RWPE1 (cell line): ENCODE results near the gene PPRC1.

Source experiments
- CTCF ChIA-PET: fragments of 350-600 bp; sonication (Branson Sonifier 250); formaldehyde crosslinking; extraction: SDS; loops from one replicate; lab custom pipeline; 2021; lab: Yijun Ruan, JAX
- POLR2A ChIA-PET: fragments of 400-600 bp; formaldehyde crosslinking; extraction: SDS; loops from one replicate; lab custom pipeline; 2020; ENCODE audit warnings: antibody characterized with exemption; ENCODE audit not compliant: low non-redundant PET; lab: Yijun Ruan, JAX
- DNase-seq: peaks from one replicate; pipeline ENCODE4 v3.0.0; 2012; ENCODE audit warnings: low spot score
- H3K27ac ChIP-seq: fragments of 450-650 bp; 2 replicates; pipeline ENCODE4 v1.5.1; 2017
- CTCF ChIP-seq: fragments of 450-650 bp; conservative IDR thresholded peaks from 2 replicates; pipeline ENCODE4 v1.5.1; 2017; ENCODE audit warnings: low read depth, mild to moderate bottlenecking

Gene PPRC1

GRCh38 chr10:102111276-102111675 is 21.6 kb upstream of the PPRC1 start:
- POLR2A ChIA-PET: interaction anchor here (0.8 kb wide), 1 partner anchor 8 kb away, joined by 4 read pairs; no protein-coding TSS in a partner anchor
- no peak for TF ChIP-seq CTCF
- H3K27ac ChIP-seq: 0 out of 2 replicates have a peak overlapping the region, but pooled peaks have one; percentile 2
- CTCF ChIA-PET: no interaction called here
- no peak for DNase-seq

- H3K27ac ChIP-seq: peak overlapping the region; percentile 94
- CTCF ChIA-PET: interaction anchor here (0.6 to 1.2 kb wide), 4 partner anchors 8 to 1101 kb away, joined by 3 to 4 read pairs (median 4); partner anchors contain the start of gene ARMH3
- POLR2A ChIA-PET: interaction anchor here (0.6 kb wide), 1 partner anchor 11 kb away, joined by 6 read pairs; no protein-coding TSS in a partner anchor
- no peak for TF ChIP-seq CTCF
- DNase-seq: no peak
Observed at GRCh38 chr10:102112210-102112817, 20.5 kb upstream of the PPRC1 start.

DNA sequence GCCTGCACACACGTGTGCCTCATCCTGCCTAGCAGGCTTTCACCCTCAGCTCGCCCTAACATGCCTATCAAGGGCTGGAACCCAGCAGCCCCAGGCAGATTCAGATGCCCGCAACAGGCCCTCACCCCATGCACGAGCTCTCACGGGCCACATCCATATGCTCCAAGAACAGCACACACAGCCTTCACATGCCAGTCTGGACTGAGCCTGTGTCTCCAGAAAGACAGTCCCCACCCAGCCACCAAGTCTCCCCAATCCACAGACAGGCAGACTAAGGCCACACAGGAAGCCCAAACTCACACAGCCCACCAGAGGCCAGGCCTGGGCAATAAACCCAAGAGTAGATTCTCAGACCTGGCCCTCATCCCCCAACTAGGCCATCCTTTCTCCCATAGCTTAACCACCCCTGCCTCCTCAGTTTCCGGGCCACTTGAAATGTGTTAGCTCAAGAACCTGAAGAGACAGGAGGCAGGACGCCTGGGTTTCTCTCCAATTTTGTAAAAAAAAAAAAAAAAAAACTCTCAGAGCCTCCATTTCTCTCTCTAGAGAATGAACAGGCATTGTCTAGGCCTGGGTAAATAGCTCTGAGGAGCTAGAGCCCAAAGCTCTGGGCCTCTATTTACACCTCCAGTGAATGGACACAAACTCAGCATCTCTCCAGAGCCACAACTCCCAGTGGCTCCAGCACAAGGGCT is 19.4 kb upstream of the PPRC1 start:
- peak overlapping the region; percentile 94 for H3K27ac ChIP-seq
- ChIA-PET POLR2A (interaction anchor here (0.6 to 0.7 kb wide), 2 partner anchors 11 to 12 kb away, joined by 4 read pairs; no protein-coding TSS in a partner anchor), CTCF (interaction anchor here (0.6 to 2.0 kb wide), 6 partner anchors 9 to 1115 kb away, joined by 3 to 7 read pairs (median 4); partner anchors contain the start of gene ARMH3)
- TF ChIP-seq CTCF: no peak
- peak; percentile 77 for DNase-seq

- ChIA-PET POLR2A (interaction anchor here (0.6 kb wide), 2 partner anchors 12 to 600 kb away, joined by 3 to 4 read pairs; no protein-coding TSS in a partner anchor), CTCF (interaction anchor here (0.5 to 2.0 kb wide), 3 partner anchors 23 to 1488 kb away, joined by 3 to 7 read pairs (median 4); no protein-coding TSS in a partner anchor)
- TF ChIP-seq CTCF: no peak
- DNase-seq: no peak
- peak overlapping the region; percentile 94 for H3K27ac ChIP-seq
Observed at GRCh38 chr10:102113956-102114857, 18.6 kb upstream of the PPRC1 start.

- H3K27ac ChIP-seq: peak overlapping the region; percentile 94
- ChIA-PET POLR2A (interaction anchor here (0.7 kb wide), 1 partner anchor 8 kb away, joined by 4 read pairs; no protein-coding TSS in a partner anchor), CTCF (interaction anchor here (0.6 to 2.0 kb wide), 4 partner anchors 17 to 1489 kb away, joined by 3 to 7 read pairs (median 4); no protein-coding TSS in a partner anchor)
- peak; percentile 92 for DNase-seq
- TF ChIP-seq CTCF: no peak
Observed at GRCh38 chr10:102114861-102115618, 17.8 kb upstream of the PPRC1 start.
